Measurements from ENCODE around the gene INSYN2B.

DNA sequence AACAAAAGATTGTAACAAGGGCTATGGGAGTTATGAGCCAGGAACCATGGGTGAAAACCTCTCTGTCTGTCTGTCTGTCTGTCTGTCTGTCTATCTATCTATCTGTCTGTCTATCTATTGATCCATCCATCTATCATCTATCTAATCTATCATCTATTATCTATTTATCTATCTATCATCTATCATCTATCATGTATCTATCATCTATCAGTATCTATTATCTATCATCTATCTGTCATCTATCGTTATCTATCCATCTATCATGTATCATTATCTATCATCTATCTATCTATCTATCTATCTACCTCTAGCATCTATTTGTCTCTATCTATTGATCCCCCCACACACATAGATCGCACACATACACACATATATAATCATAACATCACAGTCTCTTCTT is 112.9 kb downstream of the INSYN2B start:
- TF ChIP-seq, protein P1, sequence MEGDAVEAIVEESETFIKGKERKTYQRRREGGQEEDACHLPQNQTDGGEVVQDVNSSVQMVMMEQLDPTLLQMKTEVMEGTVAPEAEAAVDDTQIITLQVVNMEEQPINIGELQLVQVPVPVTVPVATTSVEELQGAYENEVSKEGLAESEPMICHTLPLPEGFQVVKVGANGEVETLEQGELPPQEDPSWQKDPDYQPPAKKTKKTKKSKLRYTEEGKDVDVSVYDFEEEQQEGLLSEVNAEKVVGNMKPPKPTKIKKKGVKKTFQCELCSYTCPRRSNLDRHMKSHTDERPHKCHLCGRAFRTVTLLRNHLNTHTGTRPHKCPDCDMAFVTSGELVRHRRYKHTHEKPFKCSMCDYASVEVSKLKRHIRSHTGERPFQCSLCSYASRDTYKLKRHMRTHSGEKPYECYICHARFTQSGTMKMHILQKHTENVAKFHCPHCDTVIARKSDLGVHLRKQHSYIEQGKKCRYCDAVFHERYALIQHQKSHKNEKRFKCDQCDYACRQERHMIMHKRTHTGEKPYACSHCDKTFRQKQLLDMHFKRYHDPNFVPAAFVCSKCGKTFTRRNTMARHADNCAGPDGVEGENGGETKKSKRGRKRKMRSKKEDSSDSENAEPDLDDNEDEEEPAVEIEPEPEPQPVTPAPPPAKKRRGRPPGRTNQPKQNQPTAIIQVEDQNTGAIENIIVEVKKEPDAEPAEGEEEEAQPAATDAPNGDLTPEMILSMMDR (IDR thresholded peaks at IDR 0.05; ENCODE audit: insufficient read depth, low read length, poor library complexity, severe bottlenecking): no peak
- no peak for TF ChIP-seq EZH2phosphoT487 (conservative IDR thresholded peaks at IDR 0.05; ENCODE audit: low read length)
